GM19468 (cell line): ENCODE data around the gene ANKH.

Experiments
- ATAC-seq: cut with Tn5 transposase; IDR thresholded peaks from one replicate; pipeline ENCODE4 v1.9.1; 2021; ENCODE audit warnings: mild to moderate bottlenecking, moderate library complexity, moderate number of reproducible peaks; ENCODE audit not compliant: unreplicated experiment; ENCODE audit errors: extremely low read depth

ANKH gene

DNA sequence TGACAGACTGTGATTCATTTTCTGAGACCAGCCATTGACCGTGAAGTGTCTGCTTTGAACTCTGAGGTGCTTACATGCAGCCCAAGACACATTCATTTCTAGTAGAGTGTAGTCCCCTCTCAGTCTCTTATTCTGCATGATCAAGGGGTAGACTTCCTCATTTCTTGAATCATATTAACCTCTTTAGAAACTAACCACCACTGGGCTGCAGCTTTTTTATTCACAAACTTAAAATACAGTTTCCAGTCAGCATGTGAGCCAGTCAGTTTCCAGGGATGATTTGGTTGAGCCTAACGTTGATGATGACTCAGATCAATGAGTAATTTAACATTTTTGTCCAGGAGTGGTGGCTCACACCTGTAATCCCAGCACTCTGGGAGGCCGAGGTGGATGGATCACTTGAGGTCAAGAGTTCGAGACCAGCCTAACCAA is 147.9 kb downstream of the ANKH start:
- ATAC-seq: no peak

DNA sequence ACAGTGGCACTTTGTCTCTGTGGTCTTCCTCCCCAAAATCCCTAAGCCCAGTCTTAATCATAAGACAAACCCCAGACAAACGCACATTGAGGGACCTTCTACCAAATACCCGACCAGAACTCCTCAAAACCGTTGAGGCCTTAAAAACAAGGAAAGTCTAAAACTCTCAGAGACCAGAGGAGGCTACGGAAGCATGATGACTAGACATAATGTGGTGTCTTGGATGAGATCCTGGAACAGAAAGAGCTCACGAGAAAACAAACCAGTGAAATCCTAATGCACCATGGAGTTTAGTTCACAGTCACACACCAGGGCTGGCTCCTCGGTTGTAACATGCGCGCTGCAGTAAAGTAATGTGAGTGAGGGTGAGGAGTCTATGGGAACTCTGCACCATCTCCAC is 148.7 kb downstream of the ANKH start:
- no peak for ATAC-seq

DNA sequence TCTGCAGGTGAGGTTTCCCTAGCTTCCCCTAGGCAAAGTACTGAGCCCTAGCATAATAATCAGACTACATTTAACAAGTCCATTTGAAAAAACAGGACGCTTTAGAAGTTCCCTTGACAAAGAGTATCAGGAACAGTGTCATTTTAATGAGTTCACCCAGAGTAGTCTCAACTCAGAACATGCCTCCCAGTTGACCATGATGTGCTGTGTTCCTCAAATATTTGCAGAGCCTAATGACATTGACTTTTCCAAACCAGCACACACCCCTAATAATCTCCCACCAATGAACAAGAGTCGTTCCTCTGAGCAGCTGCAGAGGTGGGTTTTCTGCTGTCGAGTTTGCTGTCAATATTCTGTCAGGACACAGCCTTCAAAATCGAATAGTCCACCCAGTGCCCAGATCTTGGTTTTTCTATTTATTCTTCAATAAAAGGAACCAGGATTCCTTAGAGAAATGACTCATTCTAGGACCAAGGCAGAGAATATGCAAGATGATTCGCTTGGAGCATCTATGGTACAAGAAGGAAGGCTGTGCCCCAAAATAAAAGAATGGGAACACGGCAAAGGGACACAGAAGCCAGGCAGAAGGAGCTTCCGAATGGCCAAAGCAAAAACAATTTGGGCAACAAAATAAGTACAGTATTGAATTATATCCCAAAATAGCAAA is 149.5 kb downstream of the ANKH start:
- ATAC-seq: no peak

DNA sequence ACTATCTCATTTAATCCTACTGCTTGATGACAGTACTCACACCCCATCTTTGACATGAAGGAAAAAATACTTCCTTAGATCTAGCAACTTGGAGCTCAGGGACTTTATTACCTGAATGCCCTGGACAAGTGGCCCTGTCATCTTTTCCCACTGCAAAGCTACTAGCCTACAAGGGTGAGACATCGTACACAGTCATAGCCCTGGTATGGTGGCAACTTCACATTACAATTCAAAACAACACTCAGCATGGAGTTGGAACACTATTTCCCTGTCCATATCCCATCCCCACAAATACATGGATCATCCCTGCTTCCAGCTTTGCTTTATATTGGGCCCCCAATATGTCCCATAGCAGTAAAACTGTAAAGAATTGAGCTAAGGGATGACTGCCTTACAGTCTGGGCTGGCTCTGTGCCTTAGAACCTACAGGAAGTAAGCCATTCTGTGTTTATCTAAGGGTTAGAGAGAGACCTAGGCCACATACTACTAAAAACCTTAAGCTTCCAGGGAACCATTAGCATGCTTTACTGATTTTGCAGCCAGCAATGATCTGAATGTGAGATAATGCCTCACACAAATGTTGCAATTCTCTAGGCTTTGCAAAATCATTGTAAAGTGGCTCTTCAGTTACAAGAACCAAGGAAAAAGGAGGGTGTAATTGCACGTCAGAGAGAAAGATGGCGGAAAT is 151.2 kb downstream of the ANKH start:
- ATAC-seq: no peak

DNA sequence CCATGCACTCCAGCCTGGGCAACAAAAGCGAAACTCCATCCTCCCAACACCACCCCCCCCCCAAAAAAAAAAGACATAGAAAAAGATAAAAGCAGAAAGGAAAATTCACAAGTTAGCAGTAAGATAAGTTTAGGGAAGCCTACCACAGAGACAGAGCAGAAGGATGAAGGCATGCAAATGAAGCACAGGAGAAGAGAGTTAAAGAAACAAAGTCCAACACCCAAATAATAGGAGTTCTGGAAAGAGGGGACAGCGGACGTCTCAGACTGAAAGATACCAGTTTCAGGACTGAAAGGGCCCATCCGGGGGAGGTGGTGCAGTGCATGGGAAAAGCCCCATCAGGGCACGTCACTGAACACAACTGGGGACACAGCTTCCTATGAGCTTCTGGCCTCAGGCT is 152.8 kb downstream of the ANKH start:
- no peak for ATAC-seq

DNA sequence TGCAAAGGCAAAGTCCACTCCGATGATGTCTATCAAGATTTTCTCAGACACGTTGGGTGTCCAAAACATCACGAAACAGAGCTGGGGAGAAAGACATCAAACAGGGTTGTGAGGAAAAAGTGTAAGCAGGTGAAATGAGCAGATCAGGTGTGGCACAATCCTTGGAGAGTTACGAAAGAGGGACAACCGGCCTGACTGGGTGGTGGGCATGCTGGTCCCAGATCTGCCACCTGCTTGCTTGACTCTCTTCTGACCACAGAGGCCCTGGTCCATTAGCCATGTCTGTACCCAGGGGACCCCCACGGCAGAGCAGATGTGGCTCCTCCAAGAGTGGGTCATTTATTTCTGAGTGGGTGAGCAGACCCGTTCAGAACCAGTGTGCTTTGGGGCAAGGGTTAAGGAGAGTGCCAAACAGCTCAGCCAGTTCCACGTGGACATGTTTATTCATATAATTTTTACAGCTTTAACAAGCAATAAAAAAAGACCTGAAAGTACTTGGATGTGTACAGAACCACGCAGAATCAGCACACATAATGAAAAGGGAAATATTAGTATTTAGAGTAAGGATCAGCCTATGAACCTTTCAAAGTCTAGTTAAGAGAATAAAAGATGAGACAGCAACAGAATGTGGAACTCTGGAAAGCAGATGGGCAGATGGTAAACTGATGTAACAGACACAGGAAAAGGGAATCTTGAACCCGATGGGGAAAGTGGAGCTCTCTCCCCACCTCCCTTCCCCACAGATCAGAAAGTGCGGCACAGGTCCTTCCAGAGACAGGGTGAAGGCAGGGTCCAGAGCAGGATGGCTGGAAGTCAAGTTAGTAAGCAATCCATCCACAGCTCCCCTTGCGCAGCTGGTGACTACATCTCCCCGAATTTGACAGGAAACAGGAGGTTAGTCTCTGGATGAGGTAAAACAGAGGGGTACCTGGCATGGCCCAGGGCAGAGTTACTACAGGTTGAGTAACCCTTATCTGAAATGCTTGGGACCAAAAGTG is 154.5 kb downstream of the ANKH start:
- no peak for ATAC-seq

DNA sequence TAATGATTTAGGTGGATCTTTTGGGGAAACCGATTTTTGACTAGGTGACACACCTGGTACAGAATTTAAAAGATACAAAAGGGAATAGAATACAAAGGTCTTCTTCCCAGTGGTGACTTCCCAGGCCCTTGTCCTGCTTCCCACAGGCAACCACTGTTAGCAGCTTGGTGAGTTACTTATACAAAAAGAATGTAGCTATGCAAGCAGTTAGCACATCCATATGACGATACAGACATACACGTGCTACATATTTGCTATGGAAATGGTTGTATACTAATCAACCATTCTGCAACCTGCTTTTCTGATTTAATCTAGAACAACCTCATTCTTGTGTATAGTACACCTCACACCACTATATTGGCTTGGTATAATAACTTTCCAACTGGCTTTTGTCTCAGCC is 156.1 kb downstream of the ANKH start:
- ATAC-seq: no peak

DNA sequence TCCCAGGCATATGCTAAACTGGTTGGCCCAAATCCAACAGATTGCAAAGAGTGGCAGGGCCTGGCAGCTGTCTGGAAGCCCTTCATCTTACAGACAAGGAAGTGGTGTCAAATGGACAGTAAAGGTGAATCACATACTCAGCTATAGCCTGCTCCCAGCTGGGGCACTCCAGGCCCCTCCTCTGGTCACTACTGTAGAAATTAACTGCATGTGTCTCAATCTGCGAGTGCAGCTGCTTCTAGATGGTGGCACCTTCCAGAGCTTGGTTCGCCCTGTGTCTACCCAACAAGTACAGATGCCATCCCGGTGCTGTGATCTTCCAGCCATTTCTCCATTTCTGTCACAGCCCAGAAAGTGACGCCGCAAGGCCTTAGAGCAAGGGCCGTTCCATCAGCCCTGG is 156.9 kb downstream of the ANKH start:
- ATAC-seq: no peak

DNA sequence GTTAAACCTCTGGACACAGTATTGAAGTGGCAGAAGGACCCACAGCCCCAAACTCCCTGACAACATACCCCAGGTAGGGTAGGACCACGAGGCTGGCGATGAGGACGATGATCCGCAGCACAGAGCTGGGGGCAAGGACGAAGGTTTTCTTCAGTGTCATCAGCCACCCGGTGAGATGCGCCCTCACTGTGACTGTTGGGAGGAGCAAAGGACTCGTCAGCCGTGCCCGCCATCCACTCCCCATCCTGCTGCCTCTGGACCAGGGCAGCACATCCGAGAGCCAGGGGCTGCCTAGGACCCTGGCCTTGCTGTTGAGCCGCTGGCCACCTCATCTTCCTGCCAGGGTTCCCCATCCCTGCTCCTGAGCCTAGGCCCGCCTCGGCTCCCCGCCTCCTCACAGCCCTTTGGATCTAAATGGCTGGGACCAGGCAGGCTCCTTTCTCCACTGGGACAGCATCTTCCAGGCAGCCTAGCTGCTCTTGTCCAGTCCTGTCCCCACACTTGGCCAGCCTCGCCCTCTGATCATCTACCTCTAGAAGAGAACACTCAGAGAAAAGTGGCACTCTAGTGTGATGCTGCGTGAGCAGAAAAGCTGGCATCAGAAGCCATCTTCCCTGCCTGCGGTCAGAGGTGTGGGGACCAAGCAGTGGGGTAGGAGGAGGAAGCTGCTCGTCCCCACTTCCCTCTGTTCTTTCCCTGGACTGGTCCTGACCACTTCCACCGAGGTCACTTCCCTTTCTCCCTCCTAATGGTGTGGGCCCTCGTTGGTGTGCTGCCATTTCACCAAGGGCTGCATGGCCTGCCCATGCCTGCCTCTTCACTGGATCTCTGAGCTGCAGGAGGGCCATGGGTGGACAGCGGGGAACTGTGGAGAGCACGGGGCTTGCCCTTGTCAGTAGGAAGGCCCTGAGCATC is 157.8 kb downstream of the ANKH start:
- no peak for ATAC-seq

DNA sequence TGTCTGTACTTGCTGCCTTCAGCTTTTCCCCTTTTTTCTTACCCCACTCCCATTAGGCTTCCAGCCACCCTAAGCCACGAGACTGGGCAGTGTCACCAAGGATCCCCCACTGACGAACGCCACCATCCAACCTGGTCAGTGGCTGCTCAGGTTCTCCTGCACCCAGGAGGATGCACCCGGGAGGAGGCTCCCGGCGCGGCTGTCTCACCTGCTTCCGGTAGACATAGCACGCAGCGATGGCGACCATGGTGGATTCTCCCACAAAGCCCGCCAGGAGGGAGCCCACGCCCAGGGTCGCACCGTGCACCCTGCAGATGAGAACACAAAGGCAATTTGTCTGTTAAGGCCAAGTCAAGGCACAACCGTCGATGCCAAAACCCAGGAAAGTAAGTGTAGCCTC is 158.9 kb downstream of the ANKH start:
- ATAC-seq: no peak

DNA sequence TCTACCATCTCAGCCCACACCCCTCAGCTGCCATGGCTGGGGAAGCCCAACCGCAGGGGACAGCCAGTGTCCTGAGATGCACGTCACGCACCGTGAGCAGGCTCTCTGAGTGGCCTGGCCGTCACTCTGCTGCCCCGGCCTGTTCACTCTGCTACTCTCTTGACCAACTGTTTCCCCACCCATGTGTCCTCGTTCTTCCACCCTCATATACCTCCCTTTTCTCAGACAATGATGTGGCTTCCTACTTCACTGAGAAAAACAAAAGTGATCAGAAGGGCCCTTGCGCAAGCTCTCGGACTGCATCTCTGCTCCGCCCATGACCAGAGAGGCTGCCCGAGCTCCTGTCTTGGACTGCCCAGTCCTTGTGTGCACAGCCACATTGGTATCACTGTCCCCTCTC is 159.4 kb downstream of the ANKH start:
- ATAC-seq: no peak

DNA sequence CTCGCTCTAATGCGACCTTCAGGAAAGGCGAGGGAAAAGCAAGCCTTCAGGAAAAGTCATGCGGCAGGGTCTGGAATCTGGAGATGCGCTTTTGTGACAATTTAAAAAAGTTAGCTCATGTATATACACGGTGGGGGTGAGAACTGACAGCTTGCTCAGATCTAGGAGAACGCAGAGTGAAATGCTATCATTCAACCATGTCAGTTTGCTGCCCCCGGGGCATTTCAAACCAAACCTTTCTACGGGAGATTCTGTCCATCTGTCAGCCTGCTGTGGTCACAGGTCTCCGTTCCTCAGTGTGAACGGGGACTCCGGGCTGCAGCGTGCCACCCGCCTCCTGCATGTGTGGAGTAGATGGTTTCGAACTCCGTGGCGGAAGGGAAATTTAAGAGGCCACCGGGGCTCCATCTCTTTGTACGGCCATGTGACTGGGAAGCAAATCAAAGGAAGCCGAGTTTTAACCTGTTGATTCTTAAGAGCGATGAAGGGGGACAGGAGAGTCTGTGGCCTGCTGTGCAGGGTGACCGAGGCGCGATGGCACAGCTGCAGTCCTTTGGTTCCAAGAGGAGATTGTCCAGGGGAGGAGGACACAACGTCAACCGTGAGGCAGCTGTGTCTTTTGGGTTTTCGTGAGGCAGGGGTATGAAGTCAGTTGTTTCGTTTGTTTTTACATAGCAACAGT is 161.1 kb downstream of the ANKH start:
- no peak for ATAC-seq

DNA sequence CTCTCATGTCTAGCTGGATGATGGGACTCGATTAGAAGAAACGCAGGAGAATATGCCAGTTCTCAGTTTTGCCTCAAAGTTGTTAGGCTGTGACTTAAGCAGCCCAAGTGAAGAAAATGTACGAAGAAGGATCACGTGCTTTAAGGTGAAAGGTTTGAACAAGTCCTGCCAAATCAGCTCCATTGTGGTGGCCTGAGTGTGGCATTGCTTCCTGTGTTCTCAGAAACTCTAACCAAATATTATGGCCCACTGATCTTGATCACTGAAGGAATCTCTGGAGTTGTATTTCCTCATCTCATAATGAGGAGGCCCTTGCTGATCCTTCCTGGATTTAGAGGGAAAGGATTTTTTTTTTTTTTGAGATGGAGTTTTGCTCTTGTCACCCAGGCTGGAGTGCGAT is 163.0 kb downstream of the ANKH start:
- ATAC-seq: no peak

DNA sequence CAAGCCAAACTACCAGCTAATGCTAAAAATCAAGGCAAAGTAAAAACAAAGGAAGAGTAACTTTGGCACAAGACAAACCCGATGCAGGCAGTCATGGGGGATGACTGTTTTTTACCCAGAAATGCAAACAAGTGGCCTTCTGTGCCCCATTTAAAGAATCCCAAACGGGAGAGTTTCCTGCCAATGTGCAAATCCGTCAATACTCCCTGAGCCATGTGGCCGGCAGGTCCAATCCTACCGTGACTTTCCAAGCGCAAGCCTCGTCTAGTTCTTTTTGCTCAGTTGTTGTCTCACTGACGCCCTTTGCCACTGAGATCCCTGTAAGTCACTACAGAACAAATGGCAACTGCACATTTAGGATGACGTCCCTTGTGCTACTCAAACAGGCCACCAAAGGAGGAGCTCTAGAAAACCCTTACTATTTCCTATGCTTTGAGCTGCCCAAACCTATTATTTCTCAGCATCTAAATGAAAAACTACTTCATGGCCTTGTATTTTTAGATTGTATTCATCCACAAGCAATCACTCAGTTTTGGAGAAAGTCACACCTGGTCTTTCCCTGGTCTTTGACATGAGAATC is 163.7 kb downstream of the ANKH start:
- ATAC-seq: no peak

DNA sequence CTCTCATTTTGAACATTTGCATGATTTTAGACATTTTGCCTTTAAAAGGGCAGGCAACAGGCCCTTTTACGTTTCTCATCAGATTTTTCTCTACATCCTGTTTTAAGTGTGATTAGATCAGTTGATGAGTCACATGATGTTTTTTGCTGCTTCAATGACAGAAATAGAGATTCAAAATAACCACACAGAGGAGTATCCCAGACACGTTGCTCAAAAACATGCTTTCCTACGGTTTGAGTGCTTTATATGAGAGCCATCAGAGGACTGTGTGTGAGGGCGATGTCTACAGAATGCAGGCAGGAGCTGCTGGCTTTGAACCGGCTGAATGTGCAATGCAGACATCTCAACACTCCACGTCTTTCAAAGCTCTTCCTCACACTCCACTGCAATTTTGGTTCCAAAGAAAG is 165.0 kb downstream of the ANKH start:
- ATAC-seq: no peak

DNA sequence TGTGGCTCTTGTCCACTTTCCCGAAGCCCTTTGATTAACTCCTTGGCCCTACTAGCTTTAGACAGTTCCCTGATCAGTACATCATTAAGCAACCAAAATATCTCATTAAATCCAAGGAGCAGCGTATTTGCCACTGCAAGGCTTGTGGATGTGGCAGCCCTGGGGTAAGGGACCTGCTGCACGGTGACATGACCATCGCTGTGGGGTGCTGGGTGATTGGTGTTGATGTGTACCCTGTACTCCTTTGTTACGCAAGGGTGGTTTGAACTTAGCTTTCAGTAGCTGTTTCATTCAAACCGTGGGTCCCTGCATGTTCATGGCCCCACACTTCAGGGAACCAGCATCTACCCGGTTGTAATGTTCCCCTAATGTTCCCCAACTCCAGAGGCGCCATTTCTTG is 166.0 kb downstream of the ANKH start:
- ATAC-seq: no peak

DNA sequence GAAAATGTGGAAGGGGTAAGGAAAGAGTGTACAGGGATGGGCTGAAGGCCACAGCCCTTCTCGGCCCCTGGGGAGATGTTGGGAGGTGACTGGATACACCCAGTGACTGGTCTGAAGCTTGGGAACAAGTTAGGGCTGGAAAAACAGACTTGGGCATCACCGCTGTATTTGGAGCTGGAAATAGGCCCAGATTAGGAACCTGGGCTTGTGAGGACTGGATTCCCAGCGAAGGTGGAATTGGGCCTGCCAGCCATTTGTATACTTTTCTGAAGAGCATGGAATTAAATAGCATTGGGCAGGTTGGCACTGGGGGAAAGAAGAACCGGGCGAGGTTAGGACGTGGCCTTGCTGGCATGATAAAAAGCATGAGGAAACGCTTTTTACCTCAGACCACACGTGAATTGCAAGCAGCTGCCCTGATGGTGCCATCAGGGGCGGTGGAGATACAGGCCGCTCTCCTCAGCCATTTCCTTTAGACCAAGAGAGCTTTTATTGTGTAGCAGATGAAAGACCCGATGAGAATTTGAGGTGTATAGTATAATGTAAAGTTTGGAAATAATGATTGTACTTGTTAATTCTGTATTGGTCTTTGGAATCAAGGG is 169.2 kb downstream of the ANKH start:
- no peak for ATAC-seq

DNA sequence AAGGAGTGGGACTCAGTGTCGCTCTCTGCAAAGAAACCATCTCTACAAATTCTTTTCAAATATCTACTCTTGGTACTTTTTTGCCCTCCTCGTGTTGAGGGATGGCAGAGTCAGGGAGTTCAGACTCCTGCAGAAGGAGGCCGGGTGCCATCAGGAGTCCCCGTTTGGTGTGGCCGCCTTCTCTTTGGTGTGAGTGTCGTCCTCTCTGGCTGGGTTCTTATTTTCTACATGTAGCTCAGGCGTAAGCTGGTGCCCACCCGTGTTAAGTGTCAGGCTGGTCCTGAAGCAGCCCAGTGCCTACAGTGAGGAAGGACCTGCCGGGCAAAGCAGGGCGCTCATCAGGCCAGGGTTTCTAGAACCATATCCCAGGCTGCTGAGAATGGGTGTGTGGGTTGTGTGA is 170.0 kb downstream of the ANKH start:
- no peak for ATAC-seq
